ENCODE results near the gene XYLB. TPM values are rescaled to one million over a fixed set of nuclear protein-coding genes. Genes with fewer than 3 reads are reported as not detected.

Gene XYLB
- total RNA-seq, 2 donors from 2014 or later = 4.7 to 6.3 TPM

- no peak overlapping the region for H3K27ac ChIP-seq (ENCODE audit: low read depth, low read length)
- peaks cover 15% of the 10 kb centered on the region for H3K9me3 ChIP-seq (ENCODE audit: control insufficient read depth, low read length)
- peaks cover 9% of the 10 kb centered on the region for H3K36me3 ChIP-seq (ENCODE audit: control insufficient read depth, insufficient read depth, low read length)
- H3K27me3 ChIP-seq (ENCODE audit: control insufficient read depth, insufficient read depth, low read length, poor library complexity, severe bottlenecking) = peaks cover 8% of the 10 kb centered on the region
- 88 to 94% methylated on average over 5 to 8 of the region's 8 CpGs for WGBS, 2 experiments (ENCODE audit: insufficient coverage in 1 of 2, insufficient read length in 1 of 2)
- Mint-ChIP-seq H3K27ac (no peak overlapping the region), H3K4me3 (no peak overlapping the region), H3K4me1 (peaks cover 7% of the 10 kb centered on the region), H3K9me3 (no peaks in the 10 kb centered on the region), H3K27me3 (ENCODE audit: insufficient read depth) (peaks cover 11% of the 10 kb centered on the region), H3K36me3 (ENCODE audit: low read depth) (peaks cover 15% of the 10 kb centered on the region)
- TF ChIP-seq CTCF (conservative IDR thresholded peaks at IDR 0.05) = no peak
- no peaks in the 10 kb centered on the region for H3K4me1 ChIP-seq (ENCODE audit: control insufficient read depth, insufficient read depth, low read length)
- no peak overlapping the region for H3K4me3 ChIP-seq (ENCODE audit: low read length)
- H3K9ac ChIP-seq (ENCODE audit: extremely low read depth, low read length, poor library complexity, severe bottlenecking) = no peak overlapping the region
- DNase-seq = no peak
These were observed 3.2 kb downstream of the XYLB start for GRCh38 chr3:38349684-38350359.

DNA sequence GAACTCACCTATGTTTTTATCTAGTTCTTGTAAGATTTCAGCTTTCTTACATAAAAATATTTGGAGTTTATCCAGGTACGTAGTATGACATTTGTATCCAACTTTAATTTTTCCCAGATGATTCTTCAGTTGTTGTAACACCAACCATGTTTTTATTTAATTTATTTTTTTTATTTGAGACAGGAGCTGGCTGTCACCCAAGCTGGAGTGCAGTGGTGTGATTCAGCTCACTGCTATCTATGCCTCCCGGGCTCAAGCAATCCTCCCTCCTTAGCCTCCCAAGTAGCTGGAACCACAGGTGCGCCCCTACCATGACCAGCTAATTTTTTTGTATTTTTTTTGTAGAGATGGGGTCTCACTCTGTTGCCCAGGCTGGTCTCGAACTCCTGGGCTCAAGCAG is 6.6 kb downstream of the XYLB start:
- H3K9ac ChIP-seq (ENCODE audit: extremely low read depth, low read length, poor library complexity, severe bottlenecking) = no peak overlapping the region
- no peak overlapping the region for H3K27ac ChIP-seq (ENCODE audit: low read depth, low read length)
- Mint-ChIP-seq H3K27me3 (ENCODE audit: insufficient read depth) (peaks cover 2% of the 10 kb centered on the region), H3K4me1 (no peaks in the 10 kb centered on the region), H3K4me3 (no peak overlapping the region), H3K36me3 (ENCODE audit: low read depth) (peaks cover 34% of the 10 kb centered on the region), H3K27ac (no peak overlapping the region), H3K9me3 (peaks cover 12% of the 10 kb centered on the region)
- DNase-seq = no peak
- 90 to 95% methylated on average over 2 to 4 of the region's 4 CpGs for WGBS, 2 experiments (ENCODE audit: insufficient coverage in 1 of 2, insufficient read length in 1 of 2)
- H3K4me1 ChIP-seq (ENCODE audit: control insufficient read depth, insufficient read depth, low read length) = no peaks in the 10 kb centered on the region
- H3K27me3 ChIP-seq (ENCODE audit: control insufficient read depth, insufficient read depth, low read length, poor library complexity, severe bottlenecking) = peaks cover 2% of the 10 kb centered on the region
- peaks cover 9% of the 10 kb centered on the region for H3K36me3 ChIP-seq (ENCODE audit: control insufficient read depth, insufficient read depth, low read length)
- peaks cover 30% of the 10 kb centered on the region for H3K9me3 ChIP-seq (ENCODE audit: control insufficient read depth, low read length)
- no peak overlapping the region for H3K4me3 ChIP-seq (ENCODE audit: low read length)
- no peak for TF ChIP-seq CTCF (conservative IDR thresholded peaks at IDR 0.05)

GRCh38 chr3:38354588-38355330 is 8.2 kb downstream of the XYLB start:
- no peak for TF ChIP-seq CTCF (conservative IDR thresholded peaks at IDR 0.05)
- Histone ChIP-seq H3K36me3 (ENCODE audit: control insufficient read depth, insufficient read depth, low read length) (peaks cover 9% of the 10 kb centered on the region), H3K4me3 (ENCODE audit: low read length) (no peak overlapping the region), H3K9me3 (ENCODE audit: control insufficient read depth, low read length) (peaks cover 43% of the 10 kb centered on the region), H3K27ac (ENCODE audit: low read depth, low read length) (no peak overlapping the region), H3K9ac (ENCODE audit: extremely low read depth, low read length, poor library complexity, severe bottlenecking) (no peak overlapping the region), H3K4me1 (ENCODE audit: control insufficient read depth, insufficient read depth, low read length) (no peaks in the 10 kb centered on the region), H3K27me3 (ENCODE audit: control insufficient read depth, insufficient read depth, low read length, poor library complexity, severe bottlenecking) (no peaks in the 10 kb centered on the region)
- Mint-ChIP-seq H3K27ac (no peak overlapping the region), H3K36me3 (ENCODE audit: low read depth) (peaks cover 47% of the 10 kb centered on the region), H3K9me3 (peaks cover 27% of the 10 kb centered on the region), H3K27me3 (ENCODE audit: insufficient read depth) (no peaks in the 10 kb centered on the region), H3K4me3 (no peak overlapping the region), H3K4me1 (no peaks in the 10 kb centered on the region)
- DNase-seq = no peak
- 84 to 86% methylated on average over 1 to 4 of the region's 4 CpGs for WGBS, 2 experiments (ENCODE audit: insufficient coverage in 1 of 2, insufficient read length in 1 of 2)

Data from endodermal cell (in vitro differentiated cells).